GM19238 (cell line): ENCODE results near the gene DUSP22.

Experiments used
- DNase-seq: peaks from one replicate; pipeline ENCODE4 v3.0.0; 2011; ENCODE audit warnings: low spot score; ENCODE audit not compliant: insufficient read length

The DUSP22 gene

GRCh38 chr6:392441-393390, 100.4 kb downstream of the DUSP22 start:
- no peak for DNase-seq

- DNase-seq: no peak
These were observed 101.3 kb downstream of the DUSP22 start for GRCh38 chr6:393391-394221.

GRCh38 chr6:394641-395289, 102.5 kb downstream of the DUSP22 start:
- no peak for DNase-seq

- no peak for DNase-seq
These were observed 103.3 kb downstream of the DUSP22 start for GRCh38 chr6:395432-396125.

- no peak for DNase-seq
These were observed 103.8 kb downstream of the DUSP22 start for GRCh38 chr6:396126-396520.

- no peak for DNase-seq
These were observed 104.8 kb downstream of the DUSP22 start for GRCh38 chr6:397056-397455.

- DNase-seq: no peak
These were observed 105.3 kb downstream of the DUSP22 start for GRCh38 chr6:397604-398003.

- DNase-seq: no peak
These were observed 105.8 kb downstream of the DUSP22 start for GRCh38 chr6:398065-398464.

- DNase-seq: no peak
These were observed 106.3 kb downstream of the DUSP22 start for GRCh38 chr6:398558-399078.

- DNase-seq: no peak
These were observed 107.7 kb downstream of the DUSP22 start for GRCh38 chr6:399785-400534.

GRCh38 chr6:400815-401214, 108.5 kb downstream of the DUSP22 start:
- DNase-seq: no peak
